D721Med (cell line): ENCODE results near the gene PCSK1N.

Experiments
- DNase-seq: peaks from one replicate; pipeline ENCODE4 v3.0.0; 2011; ENCODE audit warnings: low spot score; ENCODE audit not compliant: insufficient read length
- FAIRE-seq: peaks from 2 replicates; lab custom pipeline; 2011; peaks lifted over from hg19 to GRCh38; lab: Jason Lieb, UNC
- TF ChIP-seq, protein P1 (sequence below): IDR thresholded peaks from 2 replicates; pipeline ENCODE4 v1.5.1; 2012; ENCODE audit warnings: mild to moderate bottlenecking, control low read depth; ENCODE audit not compliant: insufficient read depth; ENCODE audit errors: missing control alignments

Gene PCSK1N

DNA sequence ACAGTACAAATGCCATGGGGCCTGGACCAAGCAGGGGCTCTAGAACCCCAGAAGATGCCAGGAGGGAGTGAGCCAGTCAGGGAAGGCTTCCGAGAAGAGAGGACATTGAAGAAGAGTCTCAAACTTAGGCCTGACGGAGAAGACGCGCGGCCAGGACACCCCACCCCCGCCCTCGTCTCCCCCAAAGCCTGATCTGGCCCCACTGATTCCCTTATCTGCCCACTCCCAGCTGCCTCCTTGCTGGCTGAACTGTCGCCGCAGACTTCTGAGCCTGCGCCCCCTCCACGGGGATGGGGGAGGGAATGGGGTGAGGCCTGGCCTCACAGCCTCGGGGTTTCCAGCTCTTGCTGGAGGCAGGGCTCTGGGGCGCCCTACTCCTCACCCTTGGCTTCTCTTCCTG is 52.6 kb downstream of the PCSK1N start:
- DNase-seq (no peak), FAIRE-seq (no peak)
- TF ChIP-seq, protein P1, sequence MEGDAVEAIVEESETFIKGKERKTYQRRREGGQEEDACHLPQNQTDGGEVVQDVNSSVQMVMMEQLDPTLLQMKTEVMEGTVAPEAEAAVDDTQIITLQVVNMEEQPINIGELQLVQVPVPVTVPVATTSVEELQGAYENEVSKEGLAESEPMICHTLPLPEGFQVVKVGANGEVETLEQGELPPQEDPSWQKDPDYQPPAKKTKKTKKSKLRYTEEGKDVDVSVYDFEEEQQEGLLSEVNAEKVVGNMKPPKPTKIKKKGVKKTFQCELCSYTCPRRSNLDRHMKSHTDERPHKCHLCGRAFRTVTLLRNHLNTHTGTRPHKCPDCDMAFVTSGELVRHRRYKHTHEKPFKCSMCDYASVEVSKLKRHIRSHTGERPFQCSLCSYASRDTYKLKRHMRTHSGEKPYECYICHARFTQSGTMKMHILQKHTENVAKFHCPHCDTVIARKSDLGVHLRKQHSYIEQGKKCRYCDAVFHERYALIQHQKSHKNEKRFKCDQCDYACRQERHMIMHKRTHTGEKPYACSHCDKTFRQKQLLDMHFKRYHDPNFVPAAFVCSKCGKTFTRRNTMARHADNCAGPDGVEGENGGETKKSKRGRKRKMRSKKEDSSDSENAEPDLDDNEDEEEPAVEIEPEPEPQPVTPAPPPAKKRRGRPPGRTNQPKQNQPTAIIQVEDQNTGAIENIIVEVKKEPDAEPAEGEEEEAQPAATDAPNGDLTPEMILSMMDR, result no peak

DNA sequence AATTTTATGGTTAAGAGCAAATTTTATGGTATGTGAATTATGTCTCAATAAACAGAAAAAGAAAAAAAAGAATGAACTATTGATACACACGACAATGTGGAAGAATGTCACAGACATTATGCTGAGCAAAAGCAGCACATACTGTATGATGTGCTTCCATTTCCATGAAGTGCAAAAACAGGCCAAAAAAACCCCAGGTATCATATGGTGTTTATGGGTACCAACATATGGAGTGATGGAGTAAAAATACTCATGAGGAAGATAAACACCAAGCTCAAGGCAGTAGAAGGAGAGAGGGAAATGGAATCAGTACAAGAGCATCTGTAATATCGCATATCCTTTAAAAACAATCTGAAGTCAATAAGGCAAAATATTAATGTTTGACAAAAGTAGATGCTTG is 53.2 kb downstream of the PCSK1N start:
- no peak for DNase-seq
- no peak for FAIRE-seq
- TF ChIP-seq, protein P1, result no peak

DNA sequence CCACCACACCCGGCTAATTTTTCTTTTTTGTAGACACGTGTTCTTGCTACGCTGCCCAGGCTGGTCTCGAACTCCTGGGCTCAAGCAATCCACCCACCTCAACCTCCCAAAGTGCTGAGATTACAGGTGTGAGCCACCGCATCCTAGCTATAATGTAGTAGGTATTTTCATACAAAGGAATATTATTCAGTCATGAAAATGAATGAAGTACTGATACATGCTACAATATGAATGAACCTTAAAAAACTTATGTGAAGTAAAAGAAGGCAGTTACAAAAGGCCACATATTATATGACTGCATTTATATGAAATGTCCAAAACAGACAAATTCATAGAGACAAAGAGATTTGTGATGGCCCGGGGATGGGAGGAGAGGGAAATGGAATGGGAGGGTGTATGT is 53.7 kb downstream of the PCSK1N start:
- DNase-seq (no peak), FAIRE-seq (no peak)
- TF ChIP-seq, protein P1, result no peak
